NCI-H146 treated with DMSO at 0.1 percent for 48 hours (cell line): ENCODE measurements around the gene FGF6.
A peak's percentile ranks its signal among the peaks of the same experiment; 100 is the strongest.

Source experiments
- DNase-seq: peaks from one replicate; lab custom pipeline; 2025; ENCODE audit not compliant: unreplicated experiment; lab: John Stamatoyannopoulos, UW

FGF6 gene

DNA sequence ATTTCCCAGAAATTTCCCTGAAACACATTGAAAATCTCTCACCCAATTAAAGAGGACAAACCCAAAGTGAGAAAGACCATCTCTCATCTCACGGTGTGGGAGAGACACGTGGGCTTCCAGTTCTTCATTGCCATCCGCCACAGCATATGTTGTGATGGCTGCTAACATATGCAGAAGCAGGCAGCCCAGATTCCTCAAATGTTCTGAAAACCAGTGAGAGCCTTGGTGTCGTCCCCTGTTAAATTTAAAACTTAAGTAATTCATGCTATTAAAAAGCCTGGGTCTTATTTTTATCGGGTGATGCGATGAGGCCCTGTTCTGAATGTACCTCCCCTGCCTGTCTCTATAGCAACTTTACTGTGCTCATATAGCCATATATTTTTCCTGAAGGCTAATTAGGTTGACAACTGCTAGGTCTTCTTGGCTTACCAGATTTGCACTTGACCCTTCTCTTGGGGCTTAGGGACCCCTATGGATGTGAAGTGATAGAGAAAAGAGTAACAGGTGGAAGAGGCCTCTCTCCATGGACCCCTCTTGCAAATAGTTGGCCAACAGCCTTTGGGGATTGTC is 2.8 kb upstream of the FGF6 start:
- DNase-seq = no peak

GRCh38 chr12:4447151-4447550 is 1.5 kb upstream of the FGF6 start:
- DNase-seq = no peak

- no peak for DNase-seq
Observed at GRCh38 chr12:4446335-4446734, 720 bp upstream of the FGF6 start.

GRCh38 chr12:4444031-4444430 is 1.6 kb downstream of the FGF6 start:
- no peak for DNase-seq

- DNase-seq = no peak
Observed at GRCh38 chr12:4443616-4444015, 2.0 kb downstream of the FGF6 start.

- peak; percentile 82 for DNase-seq
Observed at GRCh38 chr12:4441355-4442335, 4.0 kb downstream of the FGF6 start.

DNA sequence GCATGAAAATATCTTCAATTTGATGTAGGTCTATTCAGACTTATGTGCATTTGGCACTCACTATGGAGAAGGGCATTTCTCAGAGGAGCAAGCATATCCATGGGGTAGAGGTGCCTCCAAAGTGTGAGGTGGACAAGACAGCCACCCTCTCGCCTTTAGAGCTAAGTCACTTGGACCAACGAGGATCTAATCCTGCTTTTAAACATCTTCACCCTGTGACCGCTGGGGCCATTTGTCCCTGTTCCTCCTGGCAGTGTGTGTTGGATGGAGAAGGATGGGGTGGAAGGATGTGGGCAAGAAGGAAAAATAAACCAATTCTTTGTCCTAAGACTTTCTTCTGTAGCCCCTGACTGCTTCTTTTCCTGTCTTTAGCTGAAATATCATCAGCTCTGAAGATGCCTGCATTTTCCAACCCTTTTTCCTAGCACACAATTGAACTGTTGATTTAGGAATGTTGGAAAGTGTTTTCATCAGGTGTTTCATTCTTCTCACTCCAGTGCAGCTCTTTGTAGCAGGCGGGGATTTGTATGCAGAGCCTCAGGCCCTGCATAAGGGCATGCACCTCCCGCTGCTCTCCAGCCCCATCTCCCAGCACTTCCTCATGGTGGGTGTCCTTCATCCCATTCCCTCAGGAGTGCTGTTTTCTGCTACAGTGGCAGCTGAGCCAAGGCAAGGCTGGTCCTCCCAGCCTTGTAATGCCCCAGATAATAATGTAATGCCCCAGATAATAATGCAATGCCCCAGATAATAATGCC is 5.3 kb downstream of the FGF6 start:
- DNase-seq = peak; percentile 17

GRCh38 chr12:4439736-4440135 is 5.9 kb downstream of the FGF6 start:
- no peak for DNase-seq

DNA sequence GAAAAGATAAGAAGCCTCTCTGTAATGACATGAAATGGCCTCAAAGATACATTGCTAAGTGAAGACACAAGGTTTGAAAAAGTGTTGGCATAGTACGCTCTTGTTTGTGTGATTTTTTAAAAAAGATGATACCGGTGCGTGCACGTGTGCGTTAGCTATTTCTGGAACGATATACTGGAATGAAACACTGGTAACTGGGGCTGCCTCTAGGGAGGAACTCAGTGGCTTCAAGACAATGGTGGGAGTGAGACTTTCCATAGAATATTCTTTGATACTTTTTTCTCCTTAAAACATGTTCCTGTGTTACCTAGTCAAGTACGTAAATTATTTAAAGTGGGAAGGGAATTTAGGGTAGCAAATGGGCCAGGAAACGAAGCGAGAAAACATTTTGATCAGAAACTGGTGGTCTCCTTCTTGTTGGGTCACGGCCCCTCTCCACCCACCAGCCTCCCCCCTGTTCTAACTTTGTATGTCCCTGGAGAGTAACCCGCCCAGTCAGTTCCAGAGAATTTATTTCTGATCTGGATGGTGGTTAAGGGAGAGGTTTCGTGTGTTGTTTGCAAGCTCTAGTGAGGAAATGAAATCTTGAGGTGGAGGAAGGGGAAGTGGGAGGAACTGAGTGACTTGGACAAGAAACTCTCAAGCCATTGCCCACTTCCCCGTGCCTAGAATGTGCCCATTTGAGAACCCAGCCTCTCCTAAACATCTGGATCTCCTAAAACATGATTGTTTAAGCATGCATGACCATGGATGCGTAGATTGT is 6.6 kb downstream of the FGF6 start:
- no peak for DNase-seq

DNA sequence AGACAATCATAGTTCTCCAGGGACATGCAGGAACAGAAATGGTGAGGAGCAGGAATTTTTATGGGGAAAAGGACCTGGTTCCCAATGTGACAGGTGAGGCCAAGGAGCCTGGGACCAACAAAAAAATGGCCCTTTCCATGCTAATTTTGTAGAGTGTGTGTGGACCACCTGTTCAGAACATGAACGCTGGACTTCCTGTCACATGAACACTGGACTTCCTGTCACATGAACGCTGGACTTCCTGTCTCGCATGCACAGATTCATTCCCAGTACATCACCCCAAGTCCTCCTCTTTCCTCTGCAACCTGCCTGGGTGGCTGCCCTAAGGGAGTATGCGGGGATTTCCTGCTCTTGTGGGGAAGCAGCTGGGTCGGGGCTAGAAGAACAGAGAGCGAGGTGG is 10.1 kb downstream of the FGF6 start:
- DNase-seq = no peak

GRCh38 chr12:4434706-4435425 is 10.7 kb downstream of the FGF6 start:
- DNase-seq = no peak

GRCh38 chr12:4434301-4434700 is 11.3 kb downstream of the FGF6 start:
- no peak for DNase-seq

GRCh38 chr12:4433745-4434058 is 11.9 kb downstream of the FGF6 start:
- no peak for DNase-seq

- DNase-seq = no peak
Observed at GRCh38 chr12:4432878-4433744, 12.5 kb downstream of the FGF6 start.

- DNase-seq = no peak
Observed at GRCh38 chr12:4431866-4432265, 13.7 kb downstream of the FGF6 start.

- no peak for DNase-seq
Observed at GRCh38 chr12:4431436-4431835, 14.2 kb downstream of the FGF6 start.

- DNase-seq = no peak
Observed at GRCh38 chr12:4424422-4424821, 21.2 kb downstream of the FGF6 start.

GRCh38 chr12:4423528-4424195 is 22.0 kb downstream of the FGF6 start:
- DNase-seq = no peak

GRCh38 chr12:4422985-4423384 is 22.6 kb downstream of the FGF6 start:
- DNase-seq = no peak
